Glomerular visceral epithelial cell (primary cell): ENCODE measurements around the gene TMEM242.

Experiments
- DNase-seq: peaks from one replicate; pipeline ENCODE4 v3.0.0-alpha.2; 2016; ENCODE audit errors: extremely low spot score

TMEM242 gene

GRCh38 chr6:157290797-157291196 lies 32.5 kb downstream of the TMEM242 start:
- no peak for DNase-seq

- no peak for DNase-seq
Observed at GRCh38 chr6:157289764-157290163, 33.6 kb downstream of the TMEM242 start.

DNA sequence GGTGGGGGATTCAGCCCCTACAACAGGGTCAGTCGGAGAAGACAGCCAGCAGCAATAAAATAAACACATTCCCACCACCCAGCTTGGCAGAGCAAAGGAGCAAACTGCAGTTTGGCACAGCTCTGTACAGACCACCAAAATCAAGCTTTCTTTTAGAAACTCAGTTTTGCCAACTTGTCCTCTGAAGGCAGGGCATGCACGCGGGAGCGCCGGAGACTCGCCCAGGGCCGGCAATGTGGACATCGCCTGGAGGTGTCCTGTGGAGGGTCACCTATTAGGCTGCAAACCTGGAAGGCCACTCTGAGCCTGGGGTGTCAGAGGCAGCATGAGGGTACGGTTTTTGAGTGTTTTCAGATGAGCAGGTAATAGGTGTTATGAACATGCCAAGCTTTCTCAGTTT lies 34.7 kb downstream of the TMEM242 start:
- DNase-seq, result no peak

- no peak for DNase-seq
Observed at GRCh38 chr6:157287923-157288322, 35.4 kb downstream of the TMEM242 start.

DNA sequence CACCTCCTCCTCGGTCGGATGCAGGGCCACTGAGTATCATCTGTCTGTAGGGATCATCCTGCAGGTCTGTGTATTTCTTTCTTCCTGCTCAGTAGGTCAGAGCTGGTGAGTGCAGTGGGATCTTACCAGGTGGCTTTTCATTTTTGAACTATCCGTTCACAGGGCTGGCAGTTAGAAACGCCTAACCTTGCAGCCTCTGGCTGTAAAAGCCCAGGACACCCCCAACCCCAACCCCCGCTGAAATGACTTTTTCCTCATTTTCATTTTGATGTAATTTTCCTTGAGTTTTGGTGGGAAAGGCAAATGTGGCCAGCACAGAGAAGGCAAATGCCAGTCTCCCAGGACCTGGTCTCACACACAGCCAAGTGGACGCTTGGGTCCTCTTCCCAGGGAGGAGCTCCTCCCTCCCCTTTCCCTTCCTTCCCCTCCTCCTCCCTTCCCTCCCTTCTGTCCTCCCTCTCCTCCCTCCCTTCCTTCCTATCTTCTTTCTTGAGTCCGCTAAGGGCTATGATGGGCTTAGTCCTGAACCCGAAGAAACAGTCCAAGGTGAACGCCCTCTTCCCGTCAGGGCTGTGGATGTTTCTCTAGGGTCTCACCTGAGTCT lies 36.0 kb downstream of the TMEM242 start:
- no peak for DNase-seq

GRCh38 chr6:157285422-157285779 lies 37.9 kb downstream of the TMEM242 start:
- no peak for DNase-seq

DNA sequence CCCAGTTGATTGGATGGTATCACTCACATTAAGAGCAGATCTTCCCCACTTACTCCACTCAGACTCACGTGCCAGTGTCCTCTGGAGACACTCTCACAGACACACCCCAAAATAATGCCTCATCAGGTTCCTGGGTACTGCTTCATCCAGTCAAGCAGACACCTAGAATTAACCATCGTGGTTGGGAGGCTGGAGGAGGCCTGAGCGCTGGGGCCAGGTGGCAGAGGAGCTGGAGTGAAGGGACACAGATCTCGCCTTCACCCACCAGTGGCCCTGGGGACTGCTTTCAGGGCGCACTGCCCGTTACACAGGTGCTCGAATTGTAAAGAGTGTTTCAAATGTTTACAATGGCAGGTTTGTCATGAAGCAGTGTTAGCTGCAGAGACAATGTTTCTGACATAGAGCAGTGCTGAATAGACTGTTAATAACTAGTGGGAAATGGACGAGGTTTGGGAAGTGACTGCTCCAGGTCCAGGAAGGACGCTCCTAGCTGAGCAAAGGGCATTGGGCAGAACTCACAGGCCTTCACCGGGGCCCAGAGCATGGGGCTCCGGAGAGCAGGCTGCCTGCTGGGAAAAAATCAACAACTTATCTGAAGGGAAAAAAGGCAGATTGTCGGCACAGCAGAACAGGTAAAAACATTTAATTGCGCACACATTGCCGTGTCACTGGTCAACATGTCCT lies 38.4 kb downstream of the TMEM242 start:
- DNase-seq, result no peak

- DNase-seq, result no peak
Observed at GRCh38 chr6:157283900-157284737, 39.2 kb downstream of the TMEM242 start.

- DNase-seq, result no peak
Observed at GRCh38 chr6:157283330-157283898, 39.9 kb downstream of the TMEM242 start.

DNA sequence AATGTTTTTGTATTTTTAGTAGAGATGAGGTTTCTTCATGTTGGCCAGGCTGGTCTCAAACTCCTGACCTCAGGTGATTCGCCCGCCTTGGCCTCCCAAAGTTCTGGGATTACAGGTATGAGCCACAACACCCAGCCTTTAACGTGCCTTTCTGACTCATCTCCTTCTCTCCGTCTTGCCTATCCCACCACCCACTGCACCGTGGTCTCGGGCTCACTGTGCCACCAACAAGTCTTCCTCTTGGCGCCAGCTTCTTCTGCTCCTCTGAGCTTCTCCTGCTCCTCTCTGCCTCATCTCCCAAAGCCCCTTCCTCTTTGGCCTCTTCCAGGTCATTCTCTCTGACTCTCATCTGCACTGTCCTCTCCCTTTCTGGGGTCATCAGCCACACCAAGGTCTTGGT lies 41.0 kb downstream of the TMEM242 start:
- DNase-seq, result no peak

GRCh38 chr6:157281570-157281969 lies 41.7 kb downstream of the TMEM242 start:
- no peak for DNase-seq

- no peak for DNase-seq
Observed at GRCh38 chr6:157280947-157281346, 42.4 kb downstream of the TMEM242 start.

- no peak for DNase-seq
Observed at GRCh38 chr6:157280157-157280556, 43.2 kb downstream of the TMEM242 start.

DNA sequence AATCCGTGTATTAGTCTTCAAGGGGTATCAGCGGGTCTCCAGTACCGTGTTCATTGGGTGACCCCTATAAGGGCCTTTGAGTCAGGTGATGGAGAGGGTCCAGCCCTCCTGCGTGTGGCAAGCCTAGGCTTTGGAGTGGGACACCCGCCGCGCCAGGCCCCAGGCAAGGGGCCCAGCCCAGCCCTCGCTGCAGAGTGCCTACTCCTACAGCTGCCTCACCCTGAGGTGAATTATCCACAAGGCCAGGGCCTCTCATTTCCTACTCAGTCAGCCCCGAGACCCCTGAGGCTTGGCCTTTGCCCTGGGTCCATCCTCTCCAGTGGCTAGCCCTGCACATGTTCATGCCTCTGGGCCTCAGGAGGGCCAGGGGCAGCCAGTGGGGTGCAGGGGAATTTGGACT lies 45.1 kb downstream of the TMEM242 start:
- DNase-seq, result no peak

- no peak for DNase-seq
Observed at GRCh38 chr6:157276731-157277130, 46.6 kb downstream of the TMEM242 start.

DNA sequence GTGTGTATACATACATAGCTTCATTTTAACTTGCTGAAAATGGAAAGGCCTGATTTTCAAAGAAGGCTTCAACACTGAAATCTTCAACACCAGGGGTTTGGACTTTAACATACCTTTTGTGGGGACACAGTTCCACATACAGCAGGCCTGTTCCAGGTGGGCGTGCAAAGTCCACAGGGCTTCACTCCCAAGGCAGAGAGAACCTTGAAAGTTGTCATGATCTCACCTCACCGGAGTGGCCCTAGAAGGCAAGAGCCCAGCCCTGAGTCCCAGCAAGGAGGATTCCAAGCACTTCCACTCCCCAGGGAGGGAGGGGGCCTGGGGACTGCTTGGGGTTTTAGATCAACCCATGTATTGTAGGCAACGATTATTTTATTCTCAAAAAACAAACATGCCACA lies 47.2 kb downstream of the TMEM242 start:
- no peak for DNase-seq

DNA sequence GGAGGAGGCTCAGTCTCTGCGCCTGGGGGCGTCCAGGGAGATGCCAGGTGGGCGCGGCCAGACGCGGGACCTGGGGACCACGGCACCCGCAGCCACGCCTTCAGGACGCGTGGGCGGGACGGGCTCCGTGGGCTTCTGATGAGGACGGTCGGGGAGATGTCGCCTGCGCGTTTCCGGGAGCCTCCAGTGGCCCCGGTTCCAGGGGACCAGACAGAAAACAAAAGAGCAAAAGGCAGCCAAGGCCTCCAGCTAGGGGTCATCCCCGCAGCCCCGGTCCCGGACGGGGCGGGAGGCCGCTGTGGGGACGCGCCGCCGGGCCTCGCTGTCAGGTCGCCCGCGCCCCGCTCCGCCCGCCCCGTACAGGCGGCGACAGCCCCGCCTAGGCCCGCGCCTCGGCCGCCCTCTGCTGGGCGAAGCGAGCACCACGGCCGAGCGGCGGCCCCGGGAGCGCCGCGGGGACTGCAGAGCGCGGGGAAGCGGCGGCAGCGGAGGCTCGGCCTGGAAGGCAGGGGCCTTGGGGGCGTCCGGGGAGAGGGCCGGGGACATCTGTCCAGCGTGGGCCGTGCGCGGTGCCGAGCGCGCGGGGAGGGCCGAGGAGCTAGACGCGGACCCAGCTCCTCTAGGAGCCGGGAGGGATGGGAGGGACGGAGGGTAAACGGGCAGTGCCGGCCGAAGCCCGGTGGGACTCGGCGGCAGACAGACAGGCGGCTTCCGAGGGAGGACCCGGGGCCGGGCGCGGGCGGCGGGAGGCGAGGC lies 48.7 kb downstream of the TMEM242 start:
- peak; percentile 82 for DNase-seq

DNA sequence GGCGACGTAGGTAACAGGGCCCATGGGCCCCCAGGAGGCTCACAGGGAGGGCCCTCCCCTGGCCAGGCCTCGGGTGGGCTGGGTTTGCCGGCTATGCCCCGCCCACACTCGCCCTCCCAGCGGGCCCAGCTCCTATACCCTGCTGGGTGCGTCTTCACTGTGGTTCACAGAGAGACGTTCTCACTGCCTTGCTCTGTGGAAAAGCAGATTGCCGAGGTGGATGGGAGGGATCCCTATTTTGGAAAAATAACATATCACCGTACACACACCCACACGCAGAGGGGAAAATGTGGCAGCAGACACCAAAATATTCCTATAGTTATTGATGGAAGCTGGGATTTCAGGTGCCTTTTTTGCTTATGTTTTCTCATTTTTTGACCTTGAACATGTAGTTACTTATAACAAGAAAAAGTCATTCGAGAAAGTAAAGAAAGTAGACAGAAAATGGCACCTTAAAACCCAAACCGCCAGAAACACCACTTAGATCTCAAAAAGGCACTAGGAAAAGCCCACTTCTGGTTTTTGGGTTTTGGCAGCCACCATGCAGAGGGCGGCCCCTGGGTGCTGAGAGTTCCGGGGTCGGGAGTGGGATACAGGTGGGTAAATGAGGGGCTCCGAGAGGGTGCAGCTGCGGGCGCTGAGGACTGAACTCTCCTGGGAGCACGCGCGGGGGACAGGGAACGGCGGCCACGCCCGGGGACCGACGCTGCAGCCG lies 49.4 kb downstream of the TMEM242 start:
- DNase-seq, result no peak

GRCh38 chr6:157272866-157273755 lies 50.2 kb downstream of the TMEM242 start:
- DNase-seq, result no peak

DNA sequence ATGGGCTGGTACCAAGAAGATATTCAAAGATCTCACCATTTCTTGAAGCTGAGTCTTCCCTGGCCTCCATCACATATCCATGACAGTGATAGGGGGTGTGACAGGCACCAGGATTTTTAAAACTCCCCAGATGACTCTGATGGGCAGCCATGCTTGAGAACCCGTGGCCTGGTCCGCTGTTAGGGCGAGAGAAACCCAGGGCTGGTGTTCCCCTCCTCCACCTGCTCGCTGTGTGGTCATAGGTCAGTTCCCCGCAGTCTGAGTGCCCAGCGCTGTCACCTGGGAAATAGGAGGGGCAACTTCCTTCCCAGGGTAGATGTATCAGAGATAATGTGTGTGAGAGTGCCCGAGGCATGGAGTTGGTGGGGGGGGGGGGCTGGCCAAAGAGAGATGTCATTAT lies 50.9 kb downstream of the TMEM242 start:
- no peak for DNase-seq
